Tibial nerve (tissue), 4 donors: ENCODE measurements around the gene STRIP1.

Experiments
- EP300 ChIP-seq, 2 donors: sonication (generic); formaldehyde crosslinking; IDR thresholded peaks; one replicate each; pipeline ENCODE4 v1.6.1; 2017; ENCODE audit warnings: antibody characterized with exemption in 2 of 2, mild to moderate bottlenecking in 1 of 2
- POLR2A ChIP-seq, 2 donors: fragments of 450-650 bp; IDR thresholded peaks; one replicate each; pipeline ENCODE4 v1.6.1; 2017; ENCODE audit warnings: antibody characterized with exemption in 2 of 2, mild to moderate bottlenecking in 2 of 2, moderate library complexity in 2 of 2
- TF ChIP-seq, protein P1 (sequence below), 5 experiments: fragments of 200-600 bp in 3 of 5; fragments of 450-650 bp in 2 of 5; sonication (generic) in 3 of 5; IDR thresholded peaks; one replicate each; pipeline ENCODE4 v1.5.1; 2016 to 2019; ENCODE audit warnings: antibody characterized with exemption in 5 of 5, mild to moderate bottlenecking in 3 of 5, moderate library complexity in 2 of 5

DNA sequence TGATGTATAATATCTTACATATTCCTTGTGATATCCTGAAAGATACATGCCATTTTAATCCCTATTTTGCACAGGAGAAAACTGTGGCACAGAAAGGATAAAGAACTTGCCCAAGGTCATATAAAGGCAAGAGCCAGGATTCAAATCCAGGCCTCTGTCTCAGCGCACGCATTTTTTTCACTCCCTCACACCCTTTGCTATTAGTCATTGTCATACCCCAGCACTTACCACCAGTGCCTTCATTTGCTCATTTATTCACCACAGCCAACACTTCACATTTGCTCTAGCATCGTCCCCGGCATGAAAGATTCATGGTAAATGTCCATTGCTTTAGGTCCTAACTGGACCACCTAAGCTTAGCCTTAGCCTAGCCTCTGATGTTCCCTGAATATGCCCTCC, 21.9 kb downstream of the STRIP1 start:
- TF ChIP-seq POLR2A (IDR thresholded peaks at IDR 0.05) (no peak), EP300 (IDR thresholded peaks at IDR 0.05) (no peak)
- TF ChIP-seq, protein P1, sequence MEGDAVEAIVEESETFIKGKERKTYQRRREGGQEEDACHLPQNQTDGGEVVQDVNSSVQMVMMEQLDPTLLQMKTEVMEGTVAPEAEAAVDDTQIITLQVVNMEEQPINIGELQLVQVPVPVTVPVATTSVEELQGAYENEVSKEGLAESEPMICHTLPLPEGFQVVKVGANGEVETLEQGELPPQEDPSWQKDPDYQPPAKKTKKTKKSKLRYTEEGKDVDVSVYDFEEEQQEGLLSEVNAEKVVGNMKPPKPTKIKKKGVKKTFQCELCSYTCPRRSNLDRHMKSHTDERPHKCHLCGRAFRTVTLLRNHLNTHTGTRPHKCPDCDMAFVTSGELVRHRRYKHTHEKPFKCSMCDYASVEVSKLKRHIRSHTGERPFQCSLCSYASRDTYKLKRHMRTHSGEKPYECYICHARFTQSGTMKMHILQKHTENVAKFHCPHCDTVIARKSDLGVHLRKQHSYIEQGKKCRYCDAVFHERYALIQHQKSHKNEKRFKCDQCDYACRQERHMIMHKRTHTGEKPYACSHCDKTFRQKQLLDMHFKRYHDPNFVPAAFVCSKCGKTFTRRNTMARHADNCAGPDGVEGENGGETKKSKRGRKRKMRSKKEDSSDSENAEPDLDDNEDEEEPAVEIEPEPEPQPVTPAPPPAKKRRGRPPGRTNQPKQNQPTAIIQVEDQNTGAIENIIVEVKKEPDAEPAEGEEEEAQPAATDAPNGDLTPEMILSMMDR (IDR thresholded peaks at IDR 0.05) = no peak
